Endothelial cell of umbilical vein (primary cell): ENCODE measurements around the gene FAM131C. TPM values are rescaled to one million over a fixed set of nuclear protein-coding genes. Genes with fewer than 3 reads are reported as not detected.

ENCODE experiments used
- BruUV-seq: library from RNA; stranded (reverse); fragments of 400-500 nt; replicated peaks from 2 replicates; lab custom pipeline; 2021; lab: Mats Ljungman, UMichigan
- CTCF ChIA-PET: fragments of 300-600, 350-600 bp; sonication (Branson Sonifier 250); formaldehyde crosslinking; loops from one replicate; lab custom pipeline; 2021; ENCODE audit warnings: antibody characterized with exemption, inconsistent platforms; lab: Charles Lee
- POLR2A ChIA-PET: fragments of 300-600, 350-600 bp; sonication (Branson Sonifier 250); formaldehyde crosslinking; loops from one replicate; lab custom pipeline; 2021; ENCODE audit warnings: antibody characterized with exemption, inconsistent platforms; lab: Charles Lee
- DNase-seq: peaks from one replicate; pipeline ENCODE4 v3.0.0-alpha.2; 2011; ENCODE audit warnings: low read depth, low spot score
- FAIRE-seq: peaks from 2 replicates; lab custom pipeline; 2011; peaks lifted over from hg19 to GRCh38; lab: Jason Lieb, UNC
- H2AFZ ChIP-seq: 2 replicates; pipeline ENCODE4 v1.6.0; 2012; ENCODE audit warnings: low read depth, low read length, control low read depth, inconsistent platforms
- H3K27ac ChIP-seq: 2 replicates; pipeline ENCODE4 v1.5.1; 2011; ENCODE audit warnings: low read depth, mild to moderate bottlenecking, control low read depth, low read length, moderate library complexity; ENCODE audit not compliant: insufficient read depth
- H3K27me3 ChIP-seq, 2 experiments: 2 replicates each; pipeline versions ENCODE4 v1.6.0 to v1.6.1; 2011; ENCODE audit warnings: low read length in 2 of 2, mixed read lengths in 1 of 2; ENCODE audit not compliant: control insufficient read depth in 2 of 2, insufficient read depth in 2 of 2
- H3K36me3 ChIP-seq, 2 experiments: 2 replicates in 1 of 2; 3 replicates in 1 of 2; pipeline ENCODE4 v1.5.1; 2011; ENCODE audit warnings: low read length in 2 of 2, mild to moderate bottlenecking in 1 of 2, moderate library complexity in 1 of 2; ENCODE audit not compliant: control insufficient read depth in 2 of 2, insufficient read depth in 2 of 2; ENCODE audit errors: extremely low read depth in 1 of 2
- H3K4me1 ChIP-seq: 3 replicates; pipeline ENCODE4 v1.5.1; 2011; ENCODE audit warnings: mild to moderate bottlenecking, low read length; ENCODE audit not compliant: control insufficient read depth, insufficient read depth; ENCODE audit errors: extremely low read depth
- H3K4me2 ChIP-seq: 2 replicates; pipeline ENCODE4 v1.6.1; 2011; ENCODE audit warnings: low read length, control low read depth, mixed read lengths; ENCODE audit not compliant: insufficient read depth
- H3K4me3 ChIP-seq, 3 experiments: fragments of 200-600 bp in 1 of 3; sonication (generic), shearing (Covaris generic) in 1 of 3; replicated peaks in 1 of 3; 2 replicates each; pipeline ENCODE4 v1.5.1; 2011 to 2016; ENCODE audit warnings: control low read depth in 3 of 3, low read length in 3 of 3, mild to moderate bottlenecking in 2 of 3, inconsistent platforms in 1 of 3, low read depth in 1 of 3, moderate library complexity in 1 of 3; ENCODE audit not compliant: insufficient read depth in 1 of 3
- H3K79me2 ChIP-seq: 2 replicates; pipeline ENCODE4 v1.6.0; 2012; ENCODE audit warnings: low read length, inconsistent platforms; ENCODE audit not compliant: control insufficient read depth, insufficient read depth
- H3K9ac ChIP-seq: replicated peaks from 2 replicates; pipeline ENCODE3; 2011; ENCODE audit warnings: low read length, control low read depth; ENCODE audit not compliant: insufficient read depth; ENCODE audit errors: extremely low read depth
- H3K9me1 ChIP-seq: replicated peaks from 3 replicates; pipeline ENCODE4 v1.6.0; 2011; ENCODE audit warnings: mild to moderate bottlenecking, low read length; ENCODE audit not compliant: control insufficient read depth, insufficient read depth; ENCODE audit errors: extremely low read depth
- H3K9me3 ChIP-seq: replicated peaks from 2 replicates; pipeline ENCODE4 v1.5.1; 2012; ENCODE audit warnings: low read length, inconsistent platforms; ENCODE audit not compliant: control insufficient read depth, insufficient read depth
- H4K20me1 ChIP-seq: replicated peaks from 2 replicates; pipeline ENCODE3; 2011; ENCODE audit warnings: mild to moderate bottlenecking, low read length; ENCODE audit not compliant: control insufficient read depth, insufficient read depth; ENCODE audit errors: extremely low read depth
- EZH2 ChIP-seq: IDR thresholded peaks from 2 replicates; pipeline ENCODE4 v1.6.1; 2012; ENCODE audit warnings: borderline replicate concordance, low read depth, mild to moderate bottlenecking, moderate library complexity, low read length, inconsistent platforms; ENCODE audit not compliant: severe bottlenecking
- FOS ChIP-seq: IDR thresholded peaks from 2 replicates; pipeline ENCODE4 v1.6.1; 2011; ENCODE audit warnings: mild to moderate bottlenecking, low read length, moderate library complexity, borderline replicate concordance; ENCODE audit not compliant: insufficient read depth
- GATA2 ChIP-seq: IDR thresholded peaks from 2 replicates; pipeline ENCODE4 v1.7.0; 2011; ENCODE audit warnings: low read depth, mild to moderate bottlenecking, moderate library complexity, mixed read lengths, low read length; ENCODE audit not compliant: insufficient read length, insufficient read depth
- JUN ChIP-seq: IDR thresholded peaks from 2 replicates; pipeline ENCODE4 v1.6.1; 2011; ENCODE audit warnings: borderline replicate concordance, low read depth; ENCODE audit not compliant: insufficient read length, insufficient read depth
- MYC ChIP-seq: IDR thresholded peaks from one replicate; pipeline ENCODE4 v1.6.1; 2011; ENCODE audit warnings: mild to moderate bottlenecking, low read depth, low read length
- POLR2A ChIP-seq: IDR thresholded peaks from 2 replicates; pipeline ENCODE4 v1.6.1; 2012; ENCODE audit warnings: low read depth, mild to moderate bottlenecking, control low read depth, low read length
- POLR2AphosphoS5 ChIP-seq: IDR thresholded peaks from 2 replicates; pipeline ENCODE4 v1.6.1; 2012; ENCODE audit warnings: low read depth, mild to moderate bottlenecking, control low read depth, low read length, moderate library complexity; ENCODE audit not compliant: insufficient read depth
- dilution Hi-C: fragments of 300-500 bp; cut with MboI; formaldehyde crosslinking; loops from one replicate; pipeline ENCODE4 v1.15.0; 2019; ENCODE audit warnings: low sequenced_read_pairs; ENCODE audit not compliant: extremely low pct_ligation_motif_present
- intact Hi-C: fragments of 100-400 bp; cut with micrococcal nuclease; formaldehyde crosslinking; loops from one replicate; pipeline ENCODE4 v1.10.0; 2022
- polyA plus RNA-seq, 4 experiments: library from polyadenylated mRNA; depleted of rRNA in 3 of 4; stranded (reverse) in 3 of 4; unstranded in 1 of 4; fragments of >200 nt; gene quantifications; 2 replicates each; pipeline versions ENCODE4 v1.2.1 to v1.2.3, GENCODE V29; 2011 to 2012; ENCODE audit warnings: missing spikeins in 1 of 4
- total RNA-seq: library from RNA; stranded (reverse); gene quantifications from 2 replicates; pipeline ENCODE4 v1.2.3, GENCODE V29; 2021
- TF ChIP-seq, protein P1 (sequence below): IDR thresholded peaks from 2 replicates; pipeline ENCODE4 v1.6.1; 2011; ENCODE audit not compliant: insufficient read depth, insufficient read length
- TF ChIP-seq, protein P2 (sequence below), 2 donors: IDR thresholded peaks; 1 replicate in 1 of 2; 2 replicates in 1 of 2; pipeline ENCODE4 v1.5.1; 2011; ENCODE audit warnings: low read length in 2 of 2, mild to moderate bottlenecking in 2 of 2, moderate library complexity in 2 of 2, control low read depth in 1 of 2, inconsistent platforms in 1 of 2, low read depth in 1 of 2; ENCODE audit not compliant: insufficient read depth in 1 of 2; ENCODE audit errors: extremely low read depth in 1 of 2

FAM131C gene
- total and polyA plus RNA-seq, 2 donors (not counting 3 experiments of a cell fraction or from before 2014, with no cell fraction given), result 0.23 TPM; not detected in 1

- H3K4me2 ChIP-seq, result no peak overlapping the region
- H3K4me3 ChIP-seq, result no peak overlapping the region
- dilution Hi-C loops, result no loop called here
- TF ChIP-seq, protein P1, sequence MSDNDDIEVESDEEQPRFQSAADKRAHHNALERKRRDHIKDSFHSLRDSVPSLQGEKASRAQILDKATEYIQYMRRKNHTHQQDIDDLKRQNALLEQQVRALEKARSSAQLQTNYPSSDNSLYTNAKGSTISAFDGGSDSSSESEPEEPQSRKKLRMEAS, result no peak
- H3K9me3 ChIP-seq, result no peaks in the 10 kb centered on the region
- DNase-seq (no peak), FAIRE-seq (no peak)
- no peaks in the 10 kb centered on the region for H3K27me3 ChIP-seq
- peaks cover 3% of the 10 kb centered on the region for H3K79me2 ChIP-seq
- BruUV-seq, result no TSS peak
- ChIA-PET POLR2A (no interaction called here), CTCF (interaction anchor here (1.3 to 5.6 kb wide), 2 partner anchors 9 to 38 kb away, joined by 3 to 67 read pairs; no protein-coding TSS in a partner anchor)
- no peaks in the 10 kb centered on the region for H3K9me1 ChIP-seq
- H3K9ac ChIP-seq, result no peak overlapping the region
- H3K27ac ChIP-seq, result no peak overlapping the region
- intact Hi-C loops, result loop anchor here (5.0 kb wide), 1 partner anchor 33 kb away; no protein-coding TSS in a partner anchor
- H3K4me1 ChIP-seq, result no peaks in the 10 kb centered on the region
- H3K36me3 ChIP-seq, result peaks cover 10 to 22% of the 10 kb centered on the region in 2 experiments
- no peak overlapping the region for H2AFZ ChIP-seq
- no peaks in the 10 kb centered on the region for H4K20me1 ChIP-seq
Observed at GRCh38 chr1:16119926-16120325, 46.5 kb upstream of the FAM131C start.

DNA sequence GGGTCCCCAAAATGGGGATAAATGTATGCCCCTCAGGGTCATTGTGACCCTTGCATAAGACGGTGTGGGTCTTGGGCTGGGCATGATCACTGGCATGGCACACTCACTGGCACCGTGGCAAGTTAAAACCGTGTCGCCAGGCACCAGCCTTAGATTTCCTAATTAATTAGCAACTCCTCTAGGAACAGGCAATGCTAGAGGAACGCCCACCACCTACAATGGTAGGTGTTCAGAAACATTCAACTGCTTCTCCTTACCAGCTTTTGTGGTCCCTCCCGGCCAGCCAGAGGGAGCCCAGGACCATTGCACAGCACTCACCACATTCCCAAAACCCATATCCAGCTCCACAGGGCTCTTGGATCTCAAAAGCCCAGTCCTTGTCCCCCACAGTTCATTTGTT is 46.1 kb upstream of the FAM131C start:
- CTCF ChIA-PET, result interaction anchor here (1.3 to 5.6 kb wide), 2 partner anchors 9 to 37 kb away, joined by 3 to 67 read pairs; no protein-coding TSS in a partner anchor
- dilution Hi-C loops, result no loop called here

More for the DNA sequence above, 46.1 kb upstream of the FAM131C start:
- no peaks in the 10 kb centered on the region for H3K4me1 ChIP-seq
- H2AFZ ChIP-seq, result no peak overlapping the region
- no peaks in the 10 kb centered on the region for H3K27me3 ChIP-seq
- BruUV-seq, result no TSS peak
- peaks cover 6 to 18% of the 10 kb centered on the region in 2 experiments for H3K36me3 ChIP-seq
- no peaks in the 10 kb centered on the region for H3K79me2 ChIP-seq
- intact Hi-C loops, result no loop called here
- no peaks in the 10 kb centered on the region for H3K9me1 ChIP-seq
- no peaks in the 10 kb centered on the region for H4K20me1 ChIP-seq
- H3K4me2 ChIP-seq, result no peak overlapping the region
- POLR2A ChIA-PET, result no interaction called here
- no peak overlapping the region for H3K9ac ChIP-seq
- TF ChIP-seq GATA2 (no peak), JUN (no peak), POLR2AphosphoS5 (no peak), MYC (no peak), FOS (no peak), EZH2 (no peak), POLR2A (no peak)
- TF ChIP-seq, protein P2, sequence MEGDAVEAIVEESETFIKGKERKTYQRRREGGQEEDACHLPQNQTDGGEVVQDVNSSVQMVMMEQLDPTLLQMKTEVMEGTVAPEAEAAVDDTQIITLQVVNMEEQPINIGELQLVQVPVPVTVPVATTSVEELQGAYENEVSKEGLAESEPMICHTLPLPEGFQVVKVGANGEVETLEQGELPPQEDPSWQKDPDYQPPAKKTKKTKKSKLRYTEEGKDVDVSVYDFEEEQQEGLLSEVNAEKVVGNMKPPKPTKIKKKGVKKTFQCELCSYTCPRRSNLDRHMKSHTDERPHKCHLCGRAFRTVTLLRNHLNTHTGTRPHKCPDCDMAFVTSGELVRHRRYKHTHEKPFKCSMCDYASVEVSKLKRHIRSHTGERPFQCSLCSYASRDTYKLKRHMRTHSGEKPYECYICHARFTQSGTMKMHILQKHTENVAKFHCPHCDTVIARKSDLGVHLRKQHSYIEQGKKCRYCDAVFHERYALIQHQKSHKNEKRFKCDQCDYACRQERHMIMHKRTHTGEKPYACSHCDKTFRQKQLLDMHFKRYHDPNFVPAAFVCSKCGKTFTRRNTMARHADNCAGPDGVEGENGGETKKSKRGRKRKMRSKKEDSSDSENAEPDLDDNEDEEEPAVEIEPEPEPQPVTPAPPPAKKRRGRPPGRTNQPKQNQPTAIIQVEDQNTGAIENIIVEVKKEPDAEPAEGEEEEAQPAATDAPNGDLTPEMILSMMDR (IDR thresholded peaks at IDR 0.05; ENCODE audit: extremely low read depth in 1 of 2, insufficient read depth in 1 of 2, low read depth in 1 of 2, low read length in 2 of 2), result no peak
- TF ChIP-seq, protein P1, result no peak
- H3K27ac ChIP-seq, result no peak overlapping the region
- no peaks in the 10 kb centered on the region for H3K9me3 ChIP-seq
- FAIRE-seq (no peak), DNase-seq (no peak)
- no peak overlapping the region for H3K4me3 ChIP-seq
